Heart left ventricle (tissue), 16 donors: ENCODE results near the gene CANT1. TPM values are rescaled to one million over a fixed set of nuclear protein-coding genes. Genes with fewer than 3 reads are reported as not detected.

Experiments used
- ATAC-seq, 4 donors: fragments of 200-7000 bp; cut with Tn5 transposase; one replicate each; pipeline ENCODE4 v1.9.1; 2020 to 2022; ENCODE audit warnings: moderate library complexity in 4 of 4, mild to moderate bottlenecking in 3 of 4, moderate number of reproducible peaks in 1 of 4
- DNase-seq, 5 donors: peaks; one replicate each; pipeline ENCODE4 v3.0.0-alpha.2; 2020
- H3K27ac ChIP-seq, 12 donors: fragments of 200-600 bp; sonication (generic) in 4 of 12; one replicate each; pipeline versions ENCODE4 v1.5.0 to v1.8.0; 2016 to 2022; ENCODE audit warnings: mild to moderate bottlenecking in 2 of 12
- H3K27me3 ChIP-seq, 9 donors: fragments of 200-600 bp; sonication (generic) in 2 of 9; one replicate each; pipeline versions ENCODE4 v1.5.1 to v1.8.0; 2016 to 2022; ENCODE audit warnings: mild to moderate bottlenecking in 3 of 9
- H3K36me3 ChIP-seq, 9 donors: fragments of 200-600 bp; sonication (generic) in 2 of 9; one replicate each; pipeline versions ENCODE4 v1.5.0 to v1.8.0; 2018 to 2022; ENCODE audit warnings: mild to moderate bottlenecking in 2 of 9
- H3K4me1 ChIP-seq, 12 donors: fragments of 200-600 bp; sonication (generic) in 4 of 12; one replicate each; pipeline versions ENCODE4 v1.5.0 to v1.8.0; 2016 to 2022; ENCODE audit warnings: mild to moderate bottlenecking in 3 of 12
- H3K4me3 ChIP-seq, 12 donors: fragments of 200-600 bp; sonication (generic) in 4 of 12; one replicate each; pipeline versions ENCODE4 v1.5.0 to v1.8.0; 2017 to 2022; ENCODE audit warnings: mild to moderate bottlenecking in 9 of 12, moderate library complexity in 4 of 12
- H3K9me3 ChIP-seq, 12 donors: fragments of 200-600 bp; sonication (generic) in 4 of 12; one replicate each; pipeline versions ENCODE4 v1.5.0 to v1.8.0; 2016 to 2022; ENCODE audit warnings: mild to moderate bottlenecking in 1 of 12
- POLR2A ChIP-seq, 2 donors: fragments of 450-650 bp; IDR thresholded peaks; one replicate each; pipeline ENCODE4 v1.6.1; 2017; ENCODE audit warnings: antibody characterized with exemption in 2 of 2, mild to moderate bottlenecking in 2 of 2, moderate library complexity in 2 of 2
- WGBS, 4 donors: extraction: QIAGEN DNeasy Blood & Tissue Kit in 2 of 4; methylation state at CpG; one replicate each; pipeline versions ENCODE4 v1.1.5 to v1.1.7; 2013 to 2018; 5-methylcytosine and 5-hydroxymethylcytosine counted together
- intact Hi-C, 10 donors: fragments of 100-400 bp; cut with DNase I; formaldehyde crosslinking; loops; one replicate each; pipeline versions ENCODE4 v1.11.1 to v1.14.2; 2022
- polyA plus RNA-seq, 2 donors: library from polyadenylated mRNA; stranded (reverse); fragments of 200-250 nt; gene quantifications; one replicate each; pipeline ENCODE4 v1.2.3, GENCODE V29; 2013
- total RNA-seq, 9 donors: library from RNA; depleted of rRNA in 2 of 9; stranded (reverse); fragments of >200 nt in 2 of 9; fragmentation: NEBNext Ultra II Directional in 3 of 9; extraction: Animal tissue kit (Norgen Biotek cat#: 25700) in 3 of 9; gene quantifications; one replicate each; pipeline versions ENCODE4 v1.1.0 to v1.2.4, GENCODE V29; 2016 to 2023
- TF ChIP-seq, protein P1 (sequence below), 12 donors: fragments of 200-600 bp; sonication (generic) in 4 of 12; IDR thresholded peaks; one replicate each; pipeline versions ENCODE4 v1.5.0 to v1.8.0; 2018 to 2022; ENCODE audit warnings: antibody characterized with exemption in 12 of 12, mild to moderate bottlenecking in 5 of 12
- donor health status: ischemic (EF 13 %, LVEDD 7.1; RV severe dilation, severe dysfunction).
- donor health status: healthy with polysubstance abuse.
- donor health status: DM: no; HTN: yes; CAD: no.
- donor health status: DM: no; HTN: no; CAD: no.
- donor health status: ischemic (EF 25% LVEDD 6.9; RV normal size, moderate dysfunction).
- donor health status: ischemic (EF 25% LVEDD 5.7; RV mildly dilated, moderate dysfunction).
- donor health status: healthy.
- donor health status: DM: yes; HTN: yes; CAD: no.
- donor health status: ischemic (EF 35%, LVEDD 5.7; RV mildly dilated, moderate dysfunction).
- donor health status: nonischemic (EF 11% LVEDD 7.7; RV severe dilation, severe dysfunction).
- donor health status: DM: yes; HTN: yes; CAD: no.
- donor health status: PGD.
- donor health status: ischemic (EF 29% LVEDD 5.4; RV normal size, mild dysfunction).
- donor health status: nonischemic (EF 23%, LVEDD 6.1; RV moderate dilation, normal function).

The CANT1 gene
- total and polyA plus RNA-seq, 11 donors: 5.1 to 46.2 (median 24.1) TPM

DNA sequence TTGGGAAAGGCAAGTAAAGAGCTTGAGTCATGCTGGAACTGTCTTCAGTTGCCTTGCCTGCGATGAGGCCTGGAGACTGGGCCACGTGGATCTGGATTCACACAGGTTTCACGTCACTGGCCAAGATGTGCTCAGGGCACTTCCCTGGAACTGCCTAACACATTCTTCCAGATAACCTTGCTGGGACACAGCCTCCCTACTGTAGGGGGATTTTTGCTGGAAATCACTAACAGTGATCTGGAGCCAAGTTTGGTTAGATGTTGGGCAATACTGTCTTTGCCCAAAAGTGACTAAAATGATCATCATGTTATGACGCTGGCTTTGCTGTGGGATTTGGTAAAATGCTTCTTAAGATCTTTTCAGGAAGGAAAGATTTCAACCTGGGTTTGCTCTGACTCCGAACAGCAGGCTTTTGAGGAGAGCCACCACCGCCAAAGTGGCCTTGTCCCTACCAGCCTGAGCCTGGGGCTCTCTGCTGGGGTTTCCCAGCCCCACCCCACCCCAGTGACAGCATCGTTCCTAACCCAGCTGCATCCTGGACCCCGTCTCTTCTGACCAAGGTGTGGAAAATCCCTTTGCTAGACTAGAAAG, 29.1 kb upstream of the CANT1 start:
- Histone ChIP-seq H3K9me3 (no peaks in the 10 kb centered on the region), H3K4me3 (no peak overlapping the region), H3K27me3 (no peaks in the 10 kb centered on the region), H3K4me1 (peaks cover 0 to 43% (median 21%) of the 10 kb centered on the region in 12 donors), H3K27ac (peak overlapping the region in 3 of 12 donors; percentile 20 to 60 (median 52)), H3K36me3 (peaks cover 0 to 3% (median 0%) of the 10 kb centered on the region in 9 donors)
- peak in 3 of 4 donors; percentile 31 to 56 (median 37) for ATAC-seq
- no peak for TF ChIP-seq POLR2A (IDR thresholded peaks at IDR 0.05)
- TF ChIP-seq, protein P1, sequence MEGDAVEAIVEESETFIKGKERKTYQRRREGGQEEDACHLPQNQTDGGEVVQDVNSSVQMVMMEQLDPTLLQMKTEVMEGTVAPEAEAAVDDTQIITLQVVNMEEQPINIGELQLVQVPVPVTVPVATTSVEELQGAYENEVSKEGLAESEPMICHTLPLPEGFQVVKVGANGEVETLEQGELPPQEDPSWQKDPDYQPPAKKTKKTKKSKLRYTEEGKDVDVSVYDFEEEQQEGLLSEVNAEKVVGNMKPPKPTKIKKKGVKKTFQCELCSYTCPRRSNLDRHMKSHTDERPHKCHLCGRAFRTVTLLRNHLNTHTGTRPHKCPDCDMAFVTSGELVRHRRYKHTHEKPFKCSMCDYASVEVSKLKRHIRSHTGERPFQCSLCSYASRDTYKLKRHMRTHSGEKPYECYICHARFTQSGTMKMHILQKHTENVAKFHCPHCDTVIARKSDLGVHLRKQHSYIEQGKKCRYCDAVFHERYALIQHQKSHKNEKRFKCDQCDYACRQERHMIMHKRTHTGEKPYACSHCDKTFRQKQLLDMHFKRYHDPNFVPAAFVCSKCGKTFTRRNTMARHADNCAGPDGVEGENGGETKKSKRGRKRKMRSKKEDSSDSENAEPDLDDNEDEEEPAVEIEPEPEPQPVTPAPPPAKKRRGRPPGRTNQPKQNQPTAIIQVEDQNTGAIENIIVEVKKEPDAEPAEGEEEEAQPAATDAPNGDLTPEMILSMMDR (IDR thresholded peaks at IDR 0.05): no peak
- intact Hi-C loops: loop anchor here in 1 of 10 donors (2.0 kb wide), 1 partner anchor 18 kb away; no protein-coding TSS in a partner anchor
- DNase-seq: no peak
- WGBS, 4 donors: 74 to 83% (median 79%) methylated on average over 8 of the region's 8 CpGs

DNA sequence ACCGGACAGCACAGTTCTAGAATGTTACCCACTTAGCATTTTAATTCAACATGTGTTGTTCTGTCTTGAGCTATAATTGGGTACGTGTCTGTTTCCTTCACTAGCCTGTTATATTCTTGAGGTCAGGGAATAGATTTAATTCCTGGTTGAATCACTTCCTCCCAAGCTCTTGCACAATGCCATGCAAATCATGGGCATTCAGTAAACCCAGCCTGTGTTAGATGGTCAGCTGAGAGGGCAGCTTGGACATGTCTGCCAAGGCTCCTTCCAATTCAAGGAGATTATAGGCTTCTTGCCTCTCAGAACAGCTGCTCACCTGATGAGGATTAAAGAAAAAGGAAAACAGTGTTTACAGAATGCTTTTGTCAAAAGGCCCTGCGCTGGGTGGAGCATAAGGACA, 27.0 kb upstream of the CANT1 start:
- TF ChIP-seq POLR2A (IDR thresholded peaks at IDR 0.05): no peak
- TF ChIP-seq, protein P1 (IDR thresholded peaks at IDR 0.05): no peak
- DNase-seq (no peak), ATAC-seq (peak in 2 of 4 donors; percentile 29 to 35)
- H3K36me3 ChIP-seq: peaks cover 0 to 3% (median 0%) of the 10 kb centered on the region in 9 donors
- intact Hi-C loops: no loop called here
- H3K27me3 ChIP-seq: no peaks in the 10 kb centered on the region
- H3K4me1 ChIP-seq: peaks cover 0 to 48% (median 23%) of the 10 kb centered on the region in 12 donors
- H3K27ac ChIP-seq: no peak overlapping the region
- 65 to 77% (median 74%) methylated on average over 3 of the region's 3 CpGs for WGBS, 4 donors
- H3K9me3 ChIP-seq: no peaks in the 10 kb centered on the region
- no peak overlapping the region for H3K4me3 ChIP-seq

DNA sequence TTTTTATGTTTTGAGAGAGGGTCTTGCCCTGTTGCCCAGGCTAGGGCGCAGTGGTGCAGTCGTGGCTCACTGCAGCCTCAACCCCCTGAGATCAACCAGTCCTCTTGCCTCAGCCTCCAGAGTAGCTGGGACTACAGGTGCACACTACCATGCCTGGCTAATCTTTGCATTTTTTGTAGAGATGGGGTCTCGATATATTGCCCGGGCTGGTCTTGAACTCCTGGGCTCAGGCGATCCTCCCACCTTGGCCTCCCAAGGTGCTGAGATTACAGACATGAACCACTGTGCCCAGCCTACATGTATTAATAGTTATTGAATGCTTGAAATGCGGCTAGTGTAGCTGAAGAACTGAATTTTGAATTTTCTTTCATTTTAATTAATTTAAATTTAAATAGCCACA, 26.6 kb upstream of the CANT1 start:
- H3K27me3 ChIP-seq: no peaks in the 10 kb centered on the region
- ATAC-seq (no peak), DNase-seq (no peak)
- H3K9me3 ChIP-seq: no peaks in the 10 kb centered on the region
- WGBS, 4 donors: 94 to 98% (median 96%) methylated on average over 6 of the region's 6 CpGs
- H3K4me3 ChIP-seq: no peak overlapping the region
- intact Hi-C loops: no loop called here
- H3K4me1 ChIP-seq: peaks cover 0 to 48% (median 23%) of the 10 kb centered on the region in 12 donors
- no peak for TF ChIP-seq POLR2A (IDR thresholded peaks at IDR 0.05)
- TF ChIP-seq, protein P1 (IDR thresholded peaks at IDR 0.05): no peak
- H3K27ac ChIP-seq: no peak overlapping the region
- H3K36me3 ChIP-seq: peaks cover 0 to 3% (median 0%) of the 10 kb centered on the region in 9 donors

DNA sequence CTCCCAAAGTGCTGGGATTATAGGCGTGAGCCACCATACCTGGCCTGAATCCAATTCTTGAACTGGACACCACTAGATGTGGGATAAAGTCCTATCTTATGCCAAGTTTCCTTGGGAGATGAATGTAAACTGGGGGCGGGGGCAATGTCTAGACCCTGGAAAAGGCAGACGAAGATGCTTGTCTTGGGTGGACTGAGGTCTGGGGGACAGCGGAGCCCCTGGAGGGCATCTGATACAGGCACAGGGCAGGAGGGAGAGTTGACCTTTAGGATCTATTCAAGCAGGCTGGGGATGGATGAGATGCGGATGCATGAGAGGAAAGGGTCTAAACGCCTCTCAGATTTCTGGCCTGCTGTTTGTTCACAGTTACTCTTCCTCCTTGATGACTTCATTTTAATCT, 26.1 kb upstream of the CANT1 start:
- Histone ChIP-seq H3K4me1 (peaks cover 0 to 48% (median 23%) of the 10 kb centered on the region in 12 donors), H3K9me3 (no peaks in the 10 kb centered on the region), H3K36me3 (peaks cover 0 to 3% (median 0%) of the 10 kb centered on the region in 9 donors), H3K4me3 (no peak overlapping the region), H3K27me3 (no peaks in the 10 kb centered on the region), H3K27ac (no peak overlapping the region)
- DNase-seq (no peak), ATAC-seq (no peak)
- no peak for TF ChIP-seq POLR2A (IDR thresholded peaks at IDR 0.05)
- TF ChIP-seq, protein P1 (IDR thresholded peaks at IDR 0.05): no peak
- 95 to 97% (median 96%) methylated on average over 6 of the region's 6 CpGs for WGBS, 4 donors
- intact Hi-C loops: no loop called here
